ENCODE data around the gene CD200R1L. TPM values are rescaled to one million over a fixed set of nuclear protein-coding genes. Genes with fewer than 3 reads are reported as not detected.

CD200R1L gene
- not detected for total RNA-seq

GRCh38 chr3:112846764-112847163 lies at the start of gene CD200R1L:
Gene CD200R1L, minus strand, starts transcription at chr3:112846864. Its CDS starts 17,497 bp downstream, at chr3:112829367.

Other genes starting within 250 kb of the CD200R1L start
- 44.0 TPM for gene CCDC80, start 205.7 kb downstream of the CD200R1L start, total RNA-seq
- 3.0 TPM for gene CD200R1, start 128.2 kb upstream of the CD200R1L start, total RNA-seq
- 24.0 TPM for gene GTPBP8, start 144.1 kb upstream of the CD200R1L start, total RNA-seq